GM12878 (cell line): ENCODE measurements around the gene ACCS. TPM values are rescaled to one million over a fixed set of nuclear protein-coding genes. Genes with fewer than 3 reads are reported as not detected.

ENCODE experiments used
- ATAC-seq: fragments of 200-7000 bp; cut with Tn5 transposase; 3 replicates; pipeline ENCODE4 v1.9.1; 2020; ENCODE audit warnings: mild to moderate bottlenecking, moderate library complexity
- BruUV-seq: library from RNA; stranded (reverse); fragments of 400-500 nt; replicated peaks from 2 replicates; lab custom pipeline; 2021; lab: Mats Ljungman, UMichigan
- CTCF ChIA-PET: fragments of 300-600 bp; sonication (Branson Sonifier 250); formaldehyde crosslinking; extraction: SDS; loops from one replicate; lab custom pipeline; 2021; ENCODE audit warnings: inconsistent platforms; lab: Yijun Ruan, JAX
- POLR2A ChIA-PET: fragments of 350-600 bp; formaldehyde crosslinking; extraction: SDS; loops from one replicate; lab custom pipeline; 2021; ENCODE audit warnings: inconsistent platforms; lab: Charles Lee
- RAD21 ChIA-PET: fragments of 300-600 bp; sonication (Branson Sonifier 250); formaldehyde crosslinking; loops from one replicate; lab custom pipeline; 2023; ENCODE audit warnings: antibody characterized with exemption; ENCODE audit not compliant: unreplicated experiment; lab: Charles Lee
- SMC1A ChIA-PET: fragments of 300-600 bp; sonication (Branson Sonifier 250); formaldehyde crosslinking; loops from one replicate; lab custom pipeline; 2023; ENCODE audit not compliant: unreplicated experiment, uncharacterized antibody; lab: Charles Lee
- DNase-seq: peaks from one replicate; pipeline ENCODE4 v3.0.0-alpha.2; 2011; ENCODE audit warnings: low read depth, low spot score
- FAIRE-seq: peaks from 3 replicates; lab custom pipeline; 2011; peaks lifted over from hg19 to GRCh38; lab: Jason Lieb, UNC
- H2AFZ ChIP-seq: 2 replicates; pipeline ENCODE4 v1.6.0; 2011; ENCODE audit warnings: low read depth, low read length, control low read depth; ENCODE audit not compliant: control insufficient read depth
- H3K27ac ChIP-seq: 2 replicates; pipeline ENCODE4 v1.5.1; 2011; ENCODE audit warnings: control low read depth; ENCODE audit not compliant: control insufficient read depth, insufficient read depth
- H3K27me3 ChIP-seq, 2 experiments: replicated peaks in 1 of 2; 2 replicates each; pipeline versions ENCODE4 v1.6.0 to v1.6.1; 2011; ENCODE audit warnings: low read length in 1 of 2; ENCODE audit not compliant: control insufficient read depth in 2 of 2, insufficient read depth in 2 of 2
- H3K36me3 ChIP-seq, 2 experiments: 2 replicates each; pipeline ENCODE4 v1.5.1; 2011; ENCODE audit warnings: low read length in 1 of 2; ENCODE audit not compliant: control insufficient read depth in 2 of 2, insufficient read depth in 2 of 2
- H3K4me1 ChIP-seq: 2 replicates; pipeline ENCODE4 v1.6.1; 2011; ENCODE audit warnings: mild to moderate bottlenecking, low read length, moderate library complexity, mixed read lengths; ENCODE audit not compliant: control insufficient read depth, insufficient read depth
- H3K4me2 ChIP-seq: 2 replicates; pipeline ENCODE4 v1.6.0; 2011; ENCODE audit warnings: control low read depth; ENCODE audit not compliant: control insufficient read depth, insufficient read depth
- H3K4me3 ChIP-seq: fragments of 200-600 bp; sonication (generic); 2 replicates; pipeline ENCODE4 v1.5.1; 2016
- H3K79me2 ChIP-seq: 2 replicates; pipeline ENCODE4 v1.6.0; 2011; ENCODE audit warnings: low read length; ENCODE audit not compliant: control insufficient read depth, insufficient read depth
- H3K9ac ChIP-seq: 2 replicates; pipeline ENCODE4 v1.8.0; 2011; ENCODE audit warnings: low read length, control low read depth, mixed read lengths; ENCODE audit not compliant: control insufficient read depth, insufficient read depth
- H3K9me3 ChIP-seq: replicated peaks from 3 replicates; pipeline ENCODE4 v1.5.1; 2011; ENCODE audit warnings: mild to moderate bottlenecking, low read length; ENCODE audit not compliant: control insufficient read depth, insufficient read depth
- H4K20me1 ChIP-seq: 2 replicates; pipeline ENCODE4 v1.6.0; 2011; ENCODE audit not compliant: control insufficient read depth, insufficient read depth
- BHLHE40 ChIP-seq, 2 experiments: fragments of 450-650 bp in 1 of 2; IDR thresholded peaks; 2 replicates each; pipeline ENCODE4 v1.6.1; 2011 to 2017; ENCODE audit warnings: low read depth in 2 of 2, borderline replicate concordance in 1 of 2, improper control_type of control experiment in 1 of 2, low read length in 1 of 2, mild to moderate bottlenecking in 1 of 2
- CHD2 ChIP-seq: IDR thresholded peaks from 2 replicates; pipeline ENCODE4 v1.6.1; 2011; ENCODE audit warnings: low read depth, low read length, improper control_type of control experiment, borderline replicate concordance
- ESRRA ChIP-seq: IDR thresholded peaks from 2 replicates; pipeline ENCODE4 v1.6.1; 2012; ENCODE audit warnings: mild to moderate bottlenecking, low read length, improper control_type of control experiment
- ETV6 ChIP-seq, 2 experiments: fragments of 450-650 bp in 1 of 2; IDR thresholded peaks in 1 of 2; conservative IDR thresholded peaks in 1 of 2; 2 replicates each; pipeline ENCODE4 v1.6.1; 2014; ENCODE audit warnings: antibody characterized with exemption in 1 of 2, borderline replicate concordance in 1 of 2, low read depth in 1 of 2, mild to moderate bottlenecking in 1 of 2, moderate library complexity in 1 of 2
- FOS ChIP-seq: IDR thresholded peaks from 3 replicates; pipeline ENCODE4 v1.6.1; 2011; ENCODE audit warnings: borderline replicate concordance; ENCODE audit not compliant: insufficient read length; ENCODE audit errors: extremely low read depth
- FOXM1 ChIP-seq: IDR thresholded peaks from 2 replicates; pipeline ENCODE4 v1.6.1; 2012; ENCODE audit warnings: low read depth, mild to moderate bottlenecking, inconsistent platforms, low read length, moderate library complexity
- GABPA ChIP-seq: IDR thresholded peaks from 2 replicates; pipeline ENCODE4 v1.6.1; 2014; ENCODE audit warnings: antibody characterized with exemption, low read depth, mild to moderate bottlenecking, inconsistent platforms
- HDAC6 ChIP-seq: fragments of 200-600 bp; sonication (generic); IDR thresholded peaks from one replicate; pipeline ENCODE4 v1.8.0; 2017; ENCODE audit warnings: antibody characterized with exemption; ENCODE audit not compliant: unreplicated experiment
- MYC ChIP-seq: IDR thresholded peaks from 2 replicates; pipeline ENCODE4 v1.6.1; 2011; ENCODE audit warnings: mild to moderate bottlenecking, low read length, moderate library complexity, inconsistent platforms; ENCODE audit not compliant: insufficient read depth, insufficient replicate concordance, insufficient read length, severe bottlenecking
- NR2C1 ChIP-seq: fragments of 450-650 bp; IDR thresholded peaks from 2 replicates; pipeline ENCODE4 v1.6.1; 2017; ENCODE audit warnings: antibody characterized with exemption, mild to moderate bottlenecking, moderate library complexity
- POLR2A ChIP-seq: IDR thresholded peaks from 2 replicates; pipeline ENCODE4 v1.6.1; 2011; ENCODE audit warnings: low read depth, mild to moderate bottlenecking, low read length
- POU2F2 ChIP-seq: IDR thresholded peaks from 3 replicates; pipeline ENCODE4 v1.6.1; 2011; ENCODE audit warnings: low read depth, mild to moderate bottlenecking, low read length, borderline replicate concordance
- SMARCA5 ChIP-seq: fragments of 450-650 bp; IDR thresholded peaks from 2 replicates; pipeline ENCODE4 v1.6.1; 2017; ENCODE audit warnings: mild to moderate bottlenecking
- TBL1XR1 ChIP-seq: IDR thresholded peaks from 2 replicates; pipeline ENCODE4 v1.6.1; 2012; ENCODE audit warnings: low read depth, low read length, improper control_type of control experiment
- ZBTB40 ChIP-seq: fragments of 450-650 bp; IDR thresholded peaks from 2 replicates; pipeline ENCODE4 v1.6.1; 2016; ENCODE audit warnings: mild to moderate bottlenecking, moderate library complexity, borderline replicate concordance
- ZNF24 ChIP-seq: fragments of 450-650 bp; IDR thresholded peaks from 2 replicates; pipeline ENCODE4 v1.6.1; 2017; ENCODE audit warnings: antibody characterized with exemption, mild to moderate bottlenecking
- ZNF622 ChIP-seq: fragments of 450-650 bp; IDR thresholded peaks from 2 replicates; pipeline ENCODE4 v1.6.1; 2017; ENCODE audit warnings: mild to moderate bottlenecking, inconsistent platforms
- WGBS: methylation state at CpG from one replicate; pipeline ENCODE4 v1.1.6; 2016; ENCODE audit warnings: low lambda C conversion rate; ENCODE audit not compliant: insufficient replicate concordance, insufficient coverage; ENCODE audit errors: missing lambda C conversion rate; 5-methylcytosine and 5-hydroxymethylcytosine counted together
- in situ Hi-C: fragments of 300-500 bp; cut with MboI; formaldehyde crosslinking; loops from 9 replicates; pipeline ENCODE4 v1.14.3; 2018; ENCODE audit warnings: mixed read lengths
- intact Hi-C: fragments of 100-400 bp; cut with micrococcal nuclease; formaldehyde crosslinking; loops from one replicate; pipeline ENCODE4 v1.14.2; 2022; ENCODE audit not compliant: unreplicated experiment
- polyA plus RNA-seq, 11 experiments: library from polyadenylated mRNA; depleted of rRNA in 4 of 11; unstranded in 6 of 11; stranded (reverse) in 5 of 11; fragments of >200 nt; fragmentation: Nextera tagmentation in 4 of 11; fragmentation: Illumina TruSeq in 1 of 11; extraction: Ambion mirVana in 4 of 11; extraction: Trizol in 1 of 11; gene quantifications; 1 replicate in 1 of 11; 2 replicates in 10 of 11; pipeline versions ENCODE4 v1.2.1 to v1.2.3, GENCODE V29; 2011 to 2016; ENCODE audit warnings: inconsistent platforms in 2 of 11, missing spikeins in 2 of 11, low read depth in 1 of 11
- total RNA-seq, 4 experiments: library from RNA; depleted of rRNA in 3 of 4; stranded (reverse); fragments of >200 nt in 3 of 4; fragmentation: Illumina TruSeq in 1 of 4; extraction: Trizol in 1 of 4; gene quantifications; 2 replicates each; pipeline versions ENCODE4 v1.2.1 to v1.2.3, GENCODE V29; 2013 to 2021
- TF ChIP-seq, protein P1 (sequence below), 3 experiments: IDR thresholded peaks in 2 of 3; conservative IDR thresholded peaks in 1 of 3; 2 replicates each; pipeline ENCODE4 v1.5.1; 2011; ENCODE audit warnings: low read depth in 3 of 3, low read length in 3 of 3, mild to moderate bottlenecking in 3 of 3, control low read depth in 2 of 3, moderate library complexity in 2 of 3, inconsistent platforms in 1 of 3, mixed read lengths in 1 of 3; ENCODE audit not compliant: control insufficient read depth in 2 of 3, insufficient read depth in 1 of 3; ENCODE audit errors: extremely low read depth in 1 of 3

ACCS gene
- total and polyA plus RNA-seq, 10 of the 15 experiments (the other 5 are each of a cell fraction or from before 2014, with no cell fraction given), result 4.8 to 35.9 (median 17.0) TPM

DNA sequence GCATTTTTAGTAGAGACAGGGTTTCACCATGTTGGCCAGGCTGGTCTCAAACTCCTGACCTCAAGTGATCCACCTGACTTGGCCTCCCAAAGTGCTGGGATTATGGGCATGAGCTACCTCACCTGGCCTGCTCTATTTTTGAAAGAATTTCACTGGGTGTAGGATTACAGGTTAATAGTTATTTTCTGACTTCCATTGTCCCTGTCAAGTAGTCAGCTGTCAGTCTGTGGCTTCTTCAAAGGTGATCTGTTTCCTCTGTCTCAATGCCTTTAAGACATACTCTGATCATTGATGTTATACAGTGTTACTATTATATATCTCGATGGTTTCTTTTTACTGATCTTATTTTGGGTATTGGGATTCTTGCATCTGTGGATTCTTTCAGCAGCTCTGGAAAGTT, 19.3 kb downstream of the ACCS start:
- H3K9ac ChIP-seq, result no peak overlapping the region
- H3K79me2 ChIP-seq, result no peaks in the 10 kb centered on the region
- FAIRE-seq, result no peak
- H3K36me3 ChIP-seq, result no peaks in the 10 kb centered on the region
- in situ Hi-C loops, result no loop called here
- no peak overlapping the region for H2AFZ ChIP-seq
- RAD21 ChIA-PET, result no interaction called here
- no peaks in the 10 kb centered on the region for H4K20me1 ChIP-seq
- no peaks in the 10 kb centered on the region for H3K27me3 ChIP-seq
- POLR2A ChIA-PET, result no interaction called here
- no TSS peak for BruUV-seq
- CTCF ChIA-PET, result interaction anchor here (0.8 to 2.6 kb wide), 2 partner anchors 9 to 100 kb away, joined by 3 to 19 read pairs; partner anchors contain the start of gene EXT2
- no peak overlapping the region for H3K4me3 ChIP-seq
- H3K9me3 ChIP-seq, result no peaks in the 10 kb centered on the region; the same call in 1 of the 3 replicates
- no peak overlapping the region for H3K27ac ChIP-seq
- ATAC-seq, result no peak
- no peak for DNase-seq
- 100% methylated on average over 1 of the region's 1 CpG for WGBS
- intact Hi-C loops, result no loop called here
- SMC1A ChIA-PET, result interaction anchor here (1.8 kb wide), 1 partner anchor 8 kb away, joined by 9 read pairs; no protein-coding TSS in a partner anchor
- no peak overlapping the region for H3K4me2 ChIP-seq
- no peaks in the 10 kb centered on the region for H3K4me1 ChIP-seq
- no peak for TF ChIP-seq ZNF24
- TF ChIP-seq GABPA, result no peak
- TF ChIP-seq MYC, result no peak
- no peak for TF ChIP-seq FOS
- TF ChIP-seq TBL1XR1, result no peak
- TF ChIP-seq POLR2A, result no peak
- no peak for TF ChIP-seq POU2F2
- TF ChIP-seq, protein P1, sequence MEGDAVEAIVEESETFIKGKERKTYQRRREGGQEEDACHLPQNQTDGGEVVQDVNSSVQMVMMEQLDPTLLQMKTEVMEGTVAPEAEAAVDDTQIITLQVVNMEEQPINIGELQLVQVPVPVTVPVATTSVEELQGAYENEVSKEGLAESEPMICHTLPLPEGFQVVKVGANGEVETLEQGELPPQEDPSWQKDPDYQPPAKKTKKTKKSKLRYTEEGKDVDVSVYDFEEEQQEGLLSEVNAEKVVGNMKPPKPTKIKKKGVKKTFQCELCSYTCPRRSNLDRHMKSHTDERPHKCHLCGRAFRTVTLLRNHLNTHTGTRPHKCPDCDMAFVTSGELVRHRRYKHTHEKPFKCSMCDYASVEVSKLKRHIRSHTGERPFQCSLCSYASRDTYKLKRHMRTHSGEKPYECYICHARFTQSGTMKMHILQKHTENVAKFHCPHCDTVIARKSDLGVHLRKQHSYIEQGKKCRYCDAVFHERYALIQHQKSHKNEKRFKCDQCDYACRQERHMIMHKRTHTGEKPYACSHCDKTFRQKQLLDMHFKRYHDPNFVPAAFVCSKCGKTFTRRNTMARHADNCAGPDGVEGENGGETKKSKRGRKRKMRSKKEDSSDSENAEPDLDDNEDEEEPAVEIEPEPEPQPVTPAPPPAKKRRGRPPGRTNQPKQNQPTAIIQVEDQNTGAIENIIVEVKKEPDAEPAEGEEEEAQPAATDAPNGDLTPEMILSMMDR (IDR thresholded peaks at IDR 0.05 in 2 of 3, conservative IDR thresholded peaks at IDR 0.05 in 1 of 3; ENCODE audit: control insufficient read depth in 2 of 3, extremely low read depth in 1 of 3, insufficient read depth in 1 of 3, low read depth in 3 of 3, low read length in 3 of 3), result no peak
- TF ChIP-seq ETV6 (conservative IDR thresholded peaks at IDR 0.05 in 1 of 2, IDR thresholded peaks at IDR 0.05 in 1 of 2; ENCODE audit: borderline replicate concordance in 1 of 2, low read depth in 1 of 2), result no peak
- TF ChIP-seq ZNF622, result no peak
- no peak for TF ChIP-seq FOXM1
- TF ChIP-seq BHLHE40 (IDR thresholded peaks at IDR 0.05; ENCODE audit: borderline replicate concordance in 1 of 2, low read depth in 2 of 2, low read length in 1 of 2), result no peak
- no peak for TF ChIP-seq HDAC6
- no peak for TF ChIP-seq ESRRA
- TF ChIP-seq NR2C1, result no peak
- TF ChIP-seq ZBTB40, result no peak
- TF ChIP-seq CHD2, result no peak
- TF ChIP-seq SMARCA5, result no peak
